Erythroblast (primary cell): ENCODE measurements around the gene CCDC43.

Source experiments
- GATA1 ChIP-seq: IDR thresholded peaks from 2 replicates; pipeline ENCODE4 v1.6.1; 2011; ENCODE audit warnings: low read depth, mild to moderate bottlenecking, control low read depth, low read length, moderate library complexity
- POLR2A ChIP-seq: IDR thresholded peaks from 2 replicates; pipeline ENCODE4 v1.6.1; 2011; ENCODE audit warnings: mild to moderate bottlenecking, low read length

- no peak for TF ChIP-seq POLR2A
- TF ChIP-seq GATA1 = no peak
Measured at GRCh38 chr17:44636562-44636961, 53.0 kb downstream of the CCDC43 start.
